GM12878 (cell line): ENCODE results near the gene FAM241A. TPM values are rescaled to one million over a fixed set of nuclear protein-coding genes. Genes with fewer than 3 reads are reported as not detected.

ENCODE experiments used
- ATAC-seq: fragments of 200-7000 bp; cut with Tn5 transposase; 3 replicates; pipeline ENCODE4 v1.9.1; 2020; ENCODE audit warnings: mild to moderate bottlenecking, moderate library complexity
- BruUV-seq: library from RNA; stranded (reverse); fragments of 400-500 nt; replicated peaks from 2 replicates; lab custom pipeline; 2021; lab: Mats Ljungman, UMichigan
- CTCF ChIA-PET: fragments of 300-600 bp; sonication (Branson Sonifier 250); formaldehyde crosslinking; extraction: SDS; loops from one replicate; lab custom pipeline; 2021; ENCODE audit warnings: inconsistent platforms; lab: Yijun Ruan, JAX
- POLR2A ChIA-PET: fragments of 350-600 bp; formaldehyde crosslinking; extraction: SDS; loops from one replicate; lab custom pipeline; 2021; ENCODE audit warnings: inconsistent platforms; lab: Charles Lee
- RAD21 ChIA-PET: fragments of 300-600 bp; sonication (Branson Sonifier 250); formaldehyde crosslinking; loops from one replicate; lab custom pipeline; 2023; ENCODE audit warnings: antibody characterized with exemption; ENCODE audit not compliant: unreplicated experiment; lab: Charles Lee
- SMC1A ChIA-PET: fragments of 300-600 bp; sonication (Branson Sonifier 250); formaldehyde crosslinking; loops from one replicate; lab custom pipeline; 2023; ENCODE audit not compliant: unreplicated experiment, uncharacterized antibody; lab: Charles Lee
- DNase-seq: peaks from one replicate; pipeline ENCODE4 v3.0.0-alpha.2; 2011; ENCODE audit warnings: low read depth, low spot score
- FAIRE-seq: peaks from 3 replicates; lab custom pipeline; 2011; peaks lifted over from hg19 to GRCh38; lab: Jason Lieb, UNC
- H2AFZ ChIP-seq: 2 replicates; pipeline ENCODE4 v1.6.0; 2011; ENCODE audit warnings: low read depth, low read length, control low read depth; ENCODE audit not compliant: control insufficient read depth
- H3K27ac ChIP-seq: 2 replicates; pipeline ENCODE4 v1.5.1; 2011; ENCODE audit warnings: control low read depth; ENCODE audit not compliant: control insufficient read depth, insufficient read depth
- H3K27me3 ChIP-seq, 2 experiments: replicated peaks in 1 of 2; 2 replicates each; pipeline versions ENCODE4 v1.6.0 to v1.6.1; 2011; ENCODE audit warnings: low read length in 1 of 2; ENCODE audit not compliant: control insufficient read depth in 2 of 2, insufficient read depth in 2 of 2
- H3K36me3 ChIP-seq, 2 experiments: 2 replicates each; pipeline ENCODE4 v1.5.1; 2011; ENCODE audit warnings: low read length in 1 of 2; ENCODE audit not compliant: control insufficient read depth in 2 of 2, insufficient read depth in 2 of 2
- H3K4me1 ChIP-seq: 2 replicates; pipeline ENCODE4 v1.6.1; 2011; ENCODE audit warnings: mild to moderate bottlenecking, low read length, moderate library complexity, mixed read lengths; ENCODE audit not compliant: control insufficient read depth, insufficient read depth
- H3K4me2 ChIP-seq: 2 replicates; pipeline ENCODE4 v1.6.0; 2011; ENCODE audit warnings: control low read depth; ENCODE audit not compliant: control insufficient read depth, insufficient read depth
- H3K4me3 ChIP-seq: fragments of 200-600 bp; sonication (generic); 2 replicates; pipeline ENCODE4 v1.5.1; 2016
- H3K79me2 ChIP-seq: 2 replicates; pipeline ENCODE4 v1.6.0; 2011; ENCODE audit warnings: low read length; ENCODE audit not compliant: control insufficient read depth, insufficient read depth
- H3K9ac ChIP-seq: 2 replicates; pipeline ENCODE4 v1.8.0; 2011; ENCODE audit warnings: low read length, control low read depth, mixed read lengths; ENCODE audit not compliant: control insufficient read depth, insufficient read depth
- H3K9me3 ChIP-seq: replicated peaks from 3 replicates; pipeline ENCODE4 v1.5.1; 2011; ENCODE audit warnings: mild to moderate bottlenecking, low read length; ENCODE audit not compliant: control insufficient read depth, insufficient read depth
- H4K20me1 ChIP-seq: 2 replicates; pipeline ENCODE4 v1.6.0; 2011; ENCODE audit not compliant: control insufficient read depth, insufficient read depth
- IRF4 ChIP-seq: IDR thresholded peaks from 2 replicates; pipeline ENCODE4 v1.6.1; 2011; ENCODE audit warnings: low read depth, low read length
- JUND ChIP-seq: IDR thresholded peaks from 2 replicates; pipeline ENCODE4 v1.6.1; 2012; ENCODE audit warnings: low read depth, mild to moderate bottlenecking, low read length, improper control_type of control experiment, moderate library complexity
- KDM1A ChIP-seq: fragments of 200-600 bp; sonication (generic); IDR thresholded peaks from 2 replicates; pipeline ENCODE4 v1.6.1; 2016; ENCODE audit warnings: borderline replicate concordance
- MEF2A ChIP-seq: IDR thresholded peaks from 2 replicates; pipeline ENCODE4 v1.6.1; 2011; ENCODE audit warnings: low read depth, mild to moderate bottlenecking, low read length, moderate library complexity; ENCODE audit not compliant: insufficient read depth
- NFYA ChIP-seq: IDR thresholded peaks from 2 replicates; pipeline ENCODE4 v1.6.1; 2011; ENCODE audit warnings: low read depth, mild to moderate bottlenecking, low read length, improper control_type of control experiment, borderline replicate concordance
- NRF1 ChIP-seq: conservative IDR thresholded peaks from 2 replicates; pipeline ENCODE4 v1.6.1; 2011; ENCODE audit warnings: mild to moderate bottlenecking, low read depth, low read length, improper control_type of control experiment
- TCF12 ChIP-seq: IDR thresholded peaks from 2 replicates; pipeline ENCODE4 v1.6.1; 2011; ENCODE audit warnings: low read depth, mild to moderate bottlenecking, low read length
- WGBS: methylation state at CpG from one replicate; pipeline ENCODE4 v1.1.6; 2016; ENCODE audit warnings: low lambda C conversion rate; ENCODE audit not compliant: insufficient replicate concordance, insufficient coverage; ENCODE audit errors: missing lambda C conversion rate; 5-methylcytosine and 5-hydroxymethylcytosine counted together
- in situ Hi-C: fragments of 300-500 bp; cut with MboI; formaldehyde crosslinking; loops from 9 replicates; pipeline ENCODE4 v1.14.3; 2018; ENCODE audit warnings: mixed read lengths
- intact Hi-C: fragments of 100-400 bp; cut with micrococcal nuclease; formaldehyde crosslinking; loops from one replicate; pipeline ENCODE4 v1.14.2; 2022; ENCODE audit not compliant: unreplicated experiment
- polyA plus RNA-seq, 11 experiments: library from polyadenylated mRNA; depleted of rRNA in 4 of 11; unstranded in 6 of 11; stranded (reverse) in 5 of 11; fragments of >200 nt; fragmentation: Nextera tagmentation in 4 of 11; fragmentation: Illumina TruSeq in 1 of 11; extraction: Ambion mirVana in 4 of 11; extraction: Trizol in 1 of 11; gene quantifications; 1 replicate in 1 of 11; 2 replicates in 10 of 11; pipeline versions ENCODE4 v1.2.1 to v1.2.3, GENCODE V29; 2011 to 2016; ENCODE audit warnings: inconsistent platforms in 2 of 11, missing spikeins in 2 of 11, low read depth in 1 of 11
- total RNA-seq, 4 experiments: library from RNA; depleted of rRNA in 3 of 4; stranded (reverse); fragments of >200 nt in 3 of 4; fragmentation: Illumina TruSeq in 1 of 4; extraction: Trizol in 1 of 4; gene quantifications; 2 replicates each; pipeline versions ENCODE4 v1.2.1 to v1.2.3, GENCODE V29; 2013 to 2021
- TF ChIP-seq, protein P1 (sequence below): fragments of 450-650 bp; conservative IDR thresholded peaks from 2 replicates; pipeline ENCODE4 v1.6.1; 2017; ENCODE audit warnings: mild to moderate bottlenecking, moderate library complexity

FAM241A gene
- total and polyA plus RNA-seq, 10 of the 15 experiments (the other 5 are each of a cell fraction or from before 2014, with no cell fraction given), result 0.20 to 7.5 (median 2.4) TPM

GRCh38 chr4:112128452-112128851 lies 16.8 kb upstream of the FAM241A start:
- Histone ChIP-seq H3K79me2 (no peaks in the 10 kb centered on the region), H3K27me3 (no peaks in the 10 kb centered on the region; a peak in 1 of 4 replicates), H3K36me3 (no peaks in the 10 kb centered on the region), H3K4me3 (no peak overlapping the region), H3K27ac (no peak overlapping the region), H3K9ac (no peak overlapping the region), H3K9me3 (no peaks in the 10 kb centered on the region)
- no peak for DNase-seq
- SMC1A ChIA-PET, result interaction anchor here (1.5 kb wide), 1 partner anchor 11 kb away, joined by 3 read pairs; no protein-coding TSS in a partner anchor
- ATAC-seq, result no peak
- FAIRE-seq, result no peak
- intact Hi-C loops (no loop called here), in situ Hi-C loops (no loop called here)
- BruUV-seq, result no TSS peak
- RAD21 ChIA-PET, result no interaction called here
- TF ChIP-seq TCF12, result no peak
- no peak for TF ChIP-seq JUND
- TF ChIP-seq MEF2A, result no peak
- TF ChIP-seq NRF1, result no peak
- TF ChIP-seq NFYA, result no peak
- TF ChIP-seq, protein P1, sequence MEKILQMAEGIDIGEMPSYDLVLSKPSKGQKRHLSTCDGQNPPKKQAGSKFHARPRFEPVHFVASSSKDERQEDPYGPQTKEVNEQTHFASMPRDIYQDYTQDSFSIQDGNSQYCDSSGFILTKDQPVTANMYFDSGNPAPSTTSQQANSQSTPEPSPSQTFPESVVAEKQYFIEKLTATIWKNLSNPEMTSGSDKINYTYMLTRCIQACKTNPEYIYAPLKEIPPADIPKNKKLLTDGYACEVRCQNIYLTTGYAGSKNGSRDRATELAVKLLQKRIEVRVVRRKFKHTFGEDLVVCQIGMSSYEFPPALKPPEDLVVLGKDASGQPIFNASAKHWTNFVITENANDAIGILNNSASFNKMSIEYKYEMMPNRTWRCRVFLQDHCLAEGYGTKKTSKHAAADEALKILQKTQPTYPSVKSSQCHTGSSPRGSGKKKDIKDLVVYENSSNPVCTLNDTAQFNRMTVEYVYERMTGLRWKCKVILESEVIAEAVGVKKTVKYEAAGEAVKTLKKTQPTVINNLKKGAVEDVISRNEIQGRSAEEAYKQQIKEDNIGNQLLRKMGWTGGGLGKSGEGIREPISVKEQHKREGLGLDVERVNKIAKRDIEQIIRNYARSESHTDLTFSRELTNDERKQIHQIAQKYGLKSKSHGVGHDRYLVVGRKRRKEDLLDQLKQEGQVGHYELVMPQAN, result no peak
- TF ChIP-seq KDM1A, result no peak
- TF ChIP-seq IRF4, result no peak
- TF ChIP-seq, all 136 proteins: peak for 0
- no peaks in the 10 kb centered on the region; the same call in 1 of the 2 replicates for H3K4me1 ChIP-seq
- no peak overlapping the region for H3K4me2 ChIP-seq
- ChIA-PET POLR2A (no interaction called here), CTCF (no interaction called here)
- no peak overlapping the region for H2AFZ ChIP-seq
- no peaks in the 10 kb centered on the region for H4K20me1 ChIP-seq
- 7% methylated on average over 2 of the region's 2 CpGs for WGBS
